GM19372 (cell line): Measurements from ENCODE around the gene BMPR1A.

ENCODE experiments used
- ATAC-seq: cut with Tn5 transposase; IDR thresholded peaks from one replicate; pipeline ENCODE4 v1.9.1; 2021; ENCODE audit warnings: mild to moderate bottlenecking, low read depth, moderate library complexity; ENCODE audit not compliant: unreplicated experiment

The BMPR1A gene

GRCh38 chr10:86756511-86757112 is at the start of gene BMPR1A:
TSS of gene BMPR1A (plus strand) at chr10:86756619. CDS start at chr10:86876019, 119,400 bp downstream.
- peak; percentile 23 for ATAC-seq

- no peak for ATAC-seq
Observed at GRCh38 chr10:86706977-86707376, 49.4 kb upstream of the BMPR1A start.

GRCh38 chr10:86707505-86707904 is 48.9 kb upstream of the BMPR1A start:
- no peak for ATAC-seq

- ATAC-seq = no peak
Observed at GRCh38 chr10:86708068-86708782, 48.2 kb upstream of the BMPR1A start.

DNA sequence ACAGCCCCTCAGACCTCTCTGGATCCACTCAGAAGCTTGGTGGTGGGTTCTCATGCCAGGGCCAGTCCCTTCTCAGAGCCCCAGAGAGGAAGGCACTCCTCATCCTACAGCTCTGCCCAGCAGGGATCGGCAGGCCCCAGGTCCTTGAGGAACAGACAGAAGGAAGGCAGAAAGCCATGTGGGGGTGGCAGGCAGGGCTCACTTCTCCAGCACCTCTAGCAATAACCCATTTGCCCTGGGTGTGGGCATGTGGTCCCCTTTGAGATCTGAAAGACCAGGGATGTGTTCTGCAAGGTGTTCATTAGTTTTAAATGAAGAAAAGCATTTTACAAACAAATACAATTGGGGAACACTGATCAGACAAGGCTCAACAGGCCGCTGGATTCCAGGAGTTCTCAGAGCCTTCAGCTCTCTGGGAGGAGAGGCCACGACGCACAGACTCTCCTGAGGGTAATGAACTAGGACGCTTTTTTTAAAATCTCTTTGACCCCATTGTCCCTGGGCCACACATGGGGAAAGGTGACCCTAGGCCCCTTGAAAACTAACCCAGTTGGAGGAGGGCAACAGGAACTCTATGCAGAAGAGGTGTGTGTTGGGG is 47.5 kb upstream of the BMPR1A start:
- ATAC-seq = no peak

GRCh38 chr10:86709396-86710185 is 46.8 kb upstream of the BMPR1A start:
- ATAC-seq = no peak

DNA sequence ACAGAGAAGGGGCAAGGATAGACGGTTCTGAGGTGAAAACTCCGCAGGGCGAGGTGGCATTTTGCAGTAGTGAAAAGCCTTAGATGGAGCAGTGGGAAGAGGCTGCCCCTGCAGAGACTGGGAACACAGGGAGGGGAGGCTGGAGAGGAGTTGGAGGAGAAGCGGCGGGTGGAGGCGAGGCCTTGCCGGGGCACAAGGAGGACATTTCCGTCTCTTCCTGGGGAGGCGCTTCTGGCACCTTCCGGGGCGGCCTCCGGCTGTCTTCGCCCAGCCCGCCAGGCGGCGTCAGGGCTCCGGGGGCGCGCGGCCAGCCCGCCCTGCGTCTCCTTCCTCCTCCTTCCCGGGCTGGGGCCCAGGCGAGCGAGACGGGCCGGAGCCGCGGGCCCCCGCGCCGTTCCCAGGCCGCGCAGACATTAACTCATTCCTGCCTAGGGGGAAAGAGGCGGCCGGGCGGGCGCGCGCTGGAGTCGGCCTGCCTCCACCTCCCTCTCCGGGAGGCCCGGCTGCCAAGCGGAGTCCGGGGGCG is 45.4 kb upstream of the BMPR1A start:
- peak; percentile 81 for ATAC-seq

GRCh38 chr10:86711513-86712316 is 44.7 kb upstream of the BMPR1A start:
- ATAC-seq = peak; percentile 49

GRCh38 chr10:86712317-86712707 is 44.1 kb upstream of the BMPR1A start:
- peak; percentile 16 for ATAC-seq

- ATAC-seq = no peak
Observed at GRCh38 chr10:86715156-86715795, 41.1 kb upstream of the BMPR1A start.

- ATAC-seq = no peak
Observed at GRCh38 chr10:86715836-86716235, 40.6 kb upstream of the BMPR1A start.

DNA sequence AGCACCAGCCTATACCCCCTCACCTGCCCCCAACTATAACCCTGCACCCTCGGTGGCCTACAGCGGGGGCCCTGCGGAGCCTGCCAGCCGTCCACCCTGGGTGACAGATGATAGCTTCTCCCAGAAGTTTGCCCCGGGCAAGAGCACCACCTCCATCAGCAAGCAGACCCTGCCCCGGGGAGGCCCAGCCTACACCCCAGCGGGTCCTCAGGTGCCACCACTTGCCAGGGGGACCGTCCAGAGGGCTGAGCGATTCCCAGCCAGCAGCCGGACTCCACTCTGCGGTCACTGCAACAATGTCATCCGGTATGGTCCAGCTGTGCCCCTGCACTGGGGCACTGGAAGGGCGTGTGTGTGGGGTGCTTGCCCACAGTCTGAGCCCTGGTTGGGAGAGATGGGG is 40.0 kb upstream of the BMPR1A start:
- no peak for ATAC-seq

GRCh38 chr10:86718556-86718955 is 37.9 kb upstream of the BMPR1A start:
- ATAC-seq = no peak

DNA sequence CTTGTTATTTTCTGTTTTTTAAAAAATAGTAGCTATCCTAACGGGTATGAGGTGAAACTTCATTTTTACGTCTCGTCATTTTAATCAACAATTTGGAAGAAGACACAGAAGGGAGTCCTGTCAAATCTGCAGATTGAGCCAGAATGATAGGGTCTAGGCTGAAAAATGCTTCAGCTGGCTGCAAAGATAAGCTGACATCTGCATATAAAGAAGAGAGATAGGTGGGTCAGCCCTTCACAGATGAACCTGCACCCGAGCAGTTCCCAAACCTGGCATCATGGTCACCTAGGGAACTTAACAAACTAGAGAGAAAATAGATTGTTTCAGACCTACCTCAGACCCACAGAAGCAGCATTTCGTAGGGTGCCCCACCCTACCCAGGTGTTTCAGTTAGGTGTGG is 35.2 kb upstream of the BMPR1A start:
- ATAC-seq = no peak

GRCh38 chr10:86723009-86723408 is 33.4 kb upstream of the BMPR1A start:
- no peak for ATAC-seq

- no peak for ATAC-seq
Observed at GRCh38 chr10:86724445-86724844, 32.0 kb upstream of the BMPR1A start.

GRCh38 chr10:86725980-86726676 is 30.3 kb upstream of the BMPR1A start:
- ATAC-seq = no peak

DNA sequence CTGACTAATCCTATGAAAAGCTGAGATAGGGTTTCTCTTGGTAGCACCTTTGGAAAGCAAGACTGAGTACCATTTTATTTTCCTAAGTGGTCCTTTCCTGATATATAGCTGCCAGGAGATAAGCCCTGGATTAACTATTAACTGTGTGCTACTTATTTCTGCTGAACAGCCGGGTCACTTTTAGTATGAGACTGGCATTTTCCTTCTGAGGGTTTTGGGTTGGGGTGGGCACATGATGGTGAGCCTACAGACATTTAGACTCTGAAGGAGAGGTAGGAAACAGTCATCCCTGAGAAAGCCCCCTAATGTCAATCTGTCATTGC is 29.8 kb upstream of the BMPR1A start:
- ATAC-seq = no peak

GRCh38 chr10:86727470-86727869 is 28.9 kb upstream of the BMPR1A start:
- no peak for ATAC-seq
